Neural cell (in vitro differentiated cells): ENCODE data around the gene AGPS. TPM values are rescaled to one million over a fixed set of nuclear protein-coding genes. Genes with fewer than 3 reads are reported as not detected.

Experiments
- H2AFZ ChIP-seq: fragments of 200-600, 300-800 bp; sonication (generic), shearing (Covaris generic); 2 replicates; pipeline ENCODE4 v1.6.0; 2014; ENCODE audit warnings: low read depth, mild to moderate bottlenecking, antibody characterized with exemption, low read length, moderate library complexity
- H3F3A ChIP-seq: fragments of 200-600 bp; shearing (Covaris generic); 2 replicates; pipeline ENCODE4 v1.6.1; 2016; ENCODE audit warnings: mild to moderate bottlenecking, moderate library complexity, mixed read lengths, antibody characterized with exemption, low read length; ENCODE audit not compliant: insufficient read depth, poor library complexity, severe bottlenecking
- H3K27ac ChIP-seq: fragments of 200-600, 300-800 bp; sonication (generic), shearing (Covaris generic); 2 replicates; pipeline ENCODE4 v1.5.1; 2014; ENCODE audit warnings: mild to moderate bottlenecking, low read length, moderate library complexity
- H3K27me3 ChIP-seq: fragments of 300-800, 200-600 bp; sonication (generic), shearing (Covaris generic); 2 replicates; pipeline ENCODE4 v1.6.0; 2014; ENCODE audit warnings: mild to moderate bottlenecking, low read depth, low read length, moderate library complexity; ENCODE audit not compliant: insufficient read depth
- H3K36me3 ChIP-seq: fragments of 300-800, 200-600 bp; sonication (generic), shearing (Covaris generic); 2 replicates; pipeline ENCODE4 v1.5.1; 2014; ENCODE audit warnings: mild to moderate bottlenecking, antibody characterized with exemption, low read length, moderate library complexity; ENCODE audit not compliant: insufficient read depth
- H3K4me2 ChIP-seq: fragments of 300-800, 200-600 bp; sonication (generic), shearing (Covaris generic); 2 replicates; pipeline ENCODE4 v1.6.0; 2014; ENCODE audit warnings: mild to moderate bottlenecking, low read length
- H3K4me3 ChIP-seq: fragments of 300-800, 200-600 bp; sonication (generic), shearing (Covaris generic); 2 replicates; pipeline ENCODE4 v1.5.1; 2014; ENCODE audit warnings: mild to moderate bottlenecking, low read length, moderate library complexity
- H3K79me2 ChIP-seq: fragments of 200-600 bp; shearing (Covaris generic); replicated peaks from 2 replicates; pipeline ENCODE4 v1.6.0; 2014; ENCODE audit warnings: mild to moderate bottlenecking, low read length, moderate library complexity; ENCODE audit not compliant: insufficient read depth
- H3K9ac ChIP-seq: fragments of 300-800, 200-600 bp; sonication (generic), shearing (Covaris generic); 2 replicates; pipeline ENCODE4 v1.6.1; 2016; ENCODE audit warnings: mild to moderate bottlenecking, low read length, mixed read lengths
- H3K9me2 ChIP-seq: fragments of 200-600 bp; shearing (Covaris generic); 2 replicates; pipeline ENCODE4 v1.6.1; 2016; ENCODE audit warnings: mild to moderate bottlenecking, low read length, mixed read lengths; ENCODE audit not compliant: insufficient read depth
- H3K9me3 ChIP-seq: fragments of 200-600, 300-800 bp; sonication (generic), shearing (Covaris generic); 2 replicates; pipeline ENCODE4 v1.6.1; 2016; ENCODE audit warnings: mild to moderate bottlenecking, mixed run types, low read length, moderate library complexity, mixed read lengths
- H4K20me1 ChIP-seq: fragments of 200-600 bp; shearing (Covaris generic); 2 replicates; pipeline ENCODE4 v1.6.1; 2016; ENCODE audit warnings: mild to moderate bottlenecking, mixed run types; ENCODE audit not compliant: insufficient read depth
- EP300 ChIP-seq: fragments of 450-650 bp; conservative IDR thresholded peaks from 2 replicates; pipeline ENCODE4 v1.6.1; 2014; ENCODE audit warnings: antibody characterized with exemption, mild to moderate bottlenecking, moderate library complexity; ENCODE audit not compliant: poor library complexity, severe bottlenecking
- EZH2 ChIP-seq: fragments of 200-600, 300-800 bp; shearing (Covaris generic), sonication (generic); IDR thresholded peaks from 2 replicates; pipeline ENCODE4 v1.6.1; 2014; ENCODE audit warnings: antibody characterized with exemption, low read length, borderline replicate concordance, mild to moderate bottlenecking; ENCODE audit not compliant: insufficient read depth, poor library complexity, severe bottlenecking
- MXI1 ChIP-seq: fragments of 450-650 bp; conservative IDR thresholded peaks from 2 replicates; pipeline ENCODE4 v1.6.1; 2014; ENCODE audit warnings: antibody characterized with exemption, mild to moderate bottlenecking; ENCODE audit not compliant: poor library complexity, severe bottlenecking
- POLR2AphosphoS5 ChIP-seq: IDR thresholded peaks from 2 replicates; pipeline ENCODE4 v1.6.1; 2012
- RAD21 ChIP-seq: fragments of 450-650 bp; conservative IDR thresholded peaks from 2 replicates; pipeline ENCODE4 v1.6.1; 2014; ENCODE audit warnings: antibody characterized with exemption, mild to moderate bottlenecking, moderate library complexity
- SMC3 ChIP-seq: fragments of 450-650 bp; conservative IDR thresholded peaks from 2 replicates; pipeline ENCODE4 v1.6.1; 2014; ENCODE audit warnings: antibody characterized with exemption, mild to moderate bottlenecking, moderate library complexity; ENCODE audit not compliant: poor library complexity
- TAF1 ChIP-seq: IDR thresholded peaks from 2 replicates; pipeline ENCODE4 v1.6.1; 2012; ENCODE audit warnings: low read depth
- polyA plus RNA-seq: library from polyadenylated mRNA; depleted of rRNA; stranded (reverse); fragments of >200 nt; gene quantifications from 2 replicates; pipeline ENCODE4 v1.2.3, GENCODE V29; 2014
- TF ChIP-seq, protein P1 (sequence below): IDR thresholded peaks from 2 replicates; pipeline ENCODE4 v1.6.1; 2012; ENCODE audit warnings: borderline replicate concordance
- TF ChIP-seq, protein P2 (sequence below): fragments of 450-650 bp; IDR thresholded peaks from 2 replicates; pipeline ENCODE4 v1.5.1; 2014; ENCODE audit warnings: antibody characterized with exemption, mild to moderate bottlenecking, moderate library complexity; ENCODE audit not compliant: poor library complexity, severe bottlenecking

The AGPS gene
- polyA plus RNA-seq, 1 donor from 2014 or later: 31.0 TPM

DNA sequence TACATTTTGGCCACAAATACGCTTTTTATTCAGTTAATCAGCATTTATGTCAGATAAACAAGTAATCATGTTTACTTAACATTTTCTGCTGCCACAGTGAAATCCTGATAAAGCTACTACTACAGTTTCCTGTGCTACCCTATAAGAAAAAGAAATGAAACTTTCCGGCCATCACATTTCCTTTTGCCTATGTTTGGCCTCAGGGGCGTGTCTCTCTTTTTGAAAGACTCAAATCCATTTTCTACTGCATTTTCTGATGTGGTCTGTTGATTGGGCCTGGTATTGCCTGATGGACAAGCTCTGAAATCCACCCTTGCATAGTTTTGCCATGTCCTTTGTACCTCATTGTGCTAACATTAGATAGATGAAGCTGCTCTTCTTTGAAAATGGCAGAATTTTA, 152.6 kb downstream of the AGPS start:
- no peak overlapping the region for H3K27ac ChIP-seq
- H2AFZ ChIP-seq: no peak overlapping the region
- H3K79me2 ChIP-seq: no peaks in the 10 kb centered on the region
- H3K9me2 ChIP-seq: no peaks in the 10 kb centered on the region
- H3F3A ChIP-seq: no peaks in the 10 kb centered on the region
- H3K9me3 ChIP-seq: no peaks in the 10 kb centered on the region
- TF ChIP-seq TAF1 (no peak), RAD21 (no peak), MXI1 (no peak), POLR2AphosphoS5 (no peak), EZH2 (no peak), SMC3 (no peak), EP300 (no peak)
- TF ChIP-seq, protein P1, sequence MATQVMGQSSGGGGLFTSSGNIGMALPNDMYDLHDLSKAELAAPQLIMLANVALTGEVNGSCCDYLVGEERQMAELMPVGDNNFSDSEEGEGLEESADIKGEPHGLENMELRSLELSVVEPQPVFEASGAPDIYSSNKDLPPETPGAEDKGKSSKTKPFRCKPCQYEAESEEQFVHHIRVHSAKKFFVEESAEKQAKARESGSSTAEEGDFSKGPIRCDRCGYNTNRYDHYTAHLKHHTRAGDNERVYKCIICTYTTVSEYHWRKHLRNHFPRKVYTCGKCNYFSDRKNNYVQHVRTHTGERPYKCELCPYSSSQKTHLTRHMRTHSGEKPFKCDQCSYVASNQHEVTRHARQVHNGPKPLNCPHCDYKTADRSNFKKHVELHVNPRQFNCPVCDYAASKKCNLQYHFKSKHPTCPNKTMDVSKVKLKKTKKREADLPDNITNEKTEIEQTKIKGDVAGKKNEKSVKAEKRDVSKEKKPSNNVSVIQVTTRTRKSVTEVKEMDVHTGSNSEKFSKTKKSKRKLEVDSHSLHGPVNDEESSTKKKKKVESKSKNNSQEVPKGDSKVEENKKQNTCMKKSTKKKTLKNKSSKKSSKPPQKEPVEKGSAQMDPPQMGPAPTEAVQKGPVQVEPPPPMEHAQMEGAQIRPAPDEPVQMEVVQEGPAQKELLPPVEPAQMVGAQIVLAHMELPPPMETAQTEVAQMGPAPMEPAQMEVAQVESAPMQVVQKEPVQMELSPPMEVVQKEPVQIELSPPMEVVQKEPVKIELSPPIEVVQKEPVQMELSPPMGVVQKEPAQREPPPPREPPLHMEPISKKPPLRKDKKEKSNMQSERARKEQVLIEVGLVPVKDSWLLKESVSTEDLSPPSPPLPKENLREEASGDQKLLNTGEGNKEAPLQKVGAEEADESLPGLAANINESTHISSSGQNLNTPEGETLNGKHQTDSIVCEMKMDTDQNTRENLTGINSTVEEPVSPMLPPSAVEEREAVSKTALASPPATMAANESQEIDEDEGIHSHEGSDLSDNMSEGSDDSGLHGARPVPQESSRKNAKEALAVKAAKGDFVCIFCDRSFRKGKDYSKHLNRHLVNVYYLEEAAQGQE: no peak
- TF ChIP-seq, protein P2, sequence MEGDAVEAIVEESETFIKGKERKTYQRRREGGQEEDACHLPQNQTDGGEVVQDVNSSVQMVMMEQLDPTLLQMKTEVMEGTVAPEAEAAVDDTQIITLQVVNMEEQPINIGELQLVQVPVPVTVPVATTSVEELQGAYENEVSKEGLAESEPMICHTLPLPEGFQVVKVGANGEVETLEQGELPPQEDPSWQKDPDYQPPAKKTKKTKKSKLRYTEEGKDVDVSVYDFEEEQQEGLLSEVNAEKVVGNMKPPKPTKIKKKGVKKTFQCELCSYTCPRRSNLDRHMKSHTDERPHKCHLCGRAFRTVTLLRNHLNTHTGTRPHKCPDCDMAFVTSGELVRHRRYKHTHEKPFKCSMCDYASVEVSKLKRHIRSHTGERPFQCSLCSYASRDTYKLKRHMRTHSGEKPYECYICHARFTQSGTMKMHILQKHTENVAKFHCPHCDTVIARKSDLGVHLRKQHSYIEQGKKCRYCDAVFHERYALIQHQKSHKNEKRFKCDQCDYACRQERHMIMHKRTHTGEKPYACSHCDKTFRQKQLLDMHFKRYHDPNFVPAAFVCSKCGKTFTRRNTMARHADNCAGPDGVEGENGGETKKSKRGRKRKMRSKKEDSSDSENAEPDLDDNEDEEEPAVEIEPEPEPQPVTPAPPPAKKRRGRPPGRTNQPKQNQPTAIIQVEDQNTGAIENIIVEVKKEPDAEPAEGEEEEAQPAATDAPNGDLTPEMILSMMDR: no peak
- no peak overlapping the region for H3K4me3 ChIP-seq
- H3K4me2 ChIP-seq: no peak overlapping the region
- no peaks in the 10 kb centered on the region for H3K27me3 ChIP-seq
- no peak overlapping the region for H3K9ac ChIP-seq
- H3K36me3 ChIP-seq: no peaks in the 10 kb centered on the region
- H4K20me1 ChIP-seq: no peaks in the 10 kb centered on the region

DNA sequence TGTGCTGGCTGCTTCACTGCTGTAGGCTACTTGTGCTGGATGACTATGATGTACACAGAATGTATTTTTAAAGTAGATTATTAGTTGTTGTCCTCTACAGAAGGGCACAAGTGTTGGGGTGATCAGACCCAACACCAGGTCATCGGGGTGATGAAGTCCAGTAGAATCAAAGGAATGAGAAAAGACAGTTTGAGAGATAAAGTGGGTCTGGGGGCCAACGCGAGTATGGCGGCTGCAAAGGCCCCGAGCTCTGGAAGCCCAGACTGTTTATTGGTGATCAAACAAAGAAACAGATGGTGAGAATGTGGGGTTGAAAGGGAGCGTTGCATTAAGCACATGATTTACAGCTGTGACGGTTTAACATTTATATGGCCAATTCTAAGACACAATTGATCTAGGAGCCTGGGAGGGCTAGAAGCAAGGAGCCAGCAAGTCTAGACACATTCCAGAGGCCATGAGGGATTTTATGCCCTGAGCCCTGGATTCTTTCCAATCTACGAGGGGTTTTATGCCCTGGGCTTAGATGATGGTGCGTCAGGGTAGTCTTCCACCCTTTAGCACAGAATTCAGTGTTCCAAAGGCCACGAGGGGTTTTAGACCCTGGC, 153.5 kb downstream of the AGPS start:
- Histone ChIP-seq H2AFZ (no peak overlapping the region), H3K79me2 (no peaks in the 10 kb centered on the region), H3K36me3 (no peaks in the 10 kb centered on the region), H3K27ac (no peak overlapping the region), H4K20me1 (no peaks in the 10 kb centered on the region), H3K27me3 (no peaks in the 10 kb centered on the region), H3F3A (no peaks in the 10 kb centered on the region), H3K9me3 (no peaks in the 10 kb centered on the region), H3K9me2 (no peaks in the 10 kb centered on the region), H3K4me2 (no peak overlapping the region), H3K4me3 (no peak overlapping the region), H3K9ac (no peak overlapping the region)
- TF ChIP-seq POLR2AphosphoS5 (no peak), EZH2 (no peak), SMC3 (no peak), TAF1 (no peak), EP300 (no peak), MXI1 (no peak), RAD21 (no peak)
- TF ChIP-seq, protein P1: no peak
- TF ChIP-seq, protein P2: no peak
